Stimulated activated CD4-positive, alpha-beta T cell treated with anti-CD3 and anti-CD28 coated beads, Interleukin-1b, Interleukin-23, amount 100 ng/mL, for 1 hour (primary cell): ENCODE data around the gene NPC2.
"Not testable (repeated sequence)": the region's sequence is repeated elsewhere in the genome, so short reads cannot be mapped to it uniquely, and the experiment has no call there.

Experiments
- DNase-seq, 2 donors: peaks; one replicate each; pipeline ENCODE4 v3.0.0-alpha.2; 2020; ENCODE audit warnings: low read depth in 2 of 2

The NPC2 gene

GRCh38 chr14:74492776-74493342 lies at the start of gene NPC2:
NPC2 (minus strand) TSS chr14:74493305; CDS start chr14:74493274, 31 bp downstream.
- DNase-seq = no peak

- DNase-seq = no peak
Observed at GRCh38 chr14:74542056-74542685, 49.1 kb upstream of the NPC2 start.

DNA sequence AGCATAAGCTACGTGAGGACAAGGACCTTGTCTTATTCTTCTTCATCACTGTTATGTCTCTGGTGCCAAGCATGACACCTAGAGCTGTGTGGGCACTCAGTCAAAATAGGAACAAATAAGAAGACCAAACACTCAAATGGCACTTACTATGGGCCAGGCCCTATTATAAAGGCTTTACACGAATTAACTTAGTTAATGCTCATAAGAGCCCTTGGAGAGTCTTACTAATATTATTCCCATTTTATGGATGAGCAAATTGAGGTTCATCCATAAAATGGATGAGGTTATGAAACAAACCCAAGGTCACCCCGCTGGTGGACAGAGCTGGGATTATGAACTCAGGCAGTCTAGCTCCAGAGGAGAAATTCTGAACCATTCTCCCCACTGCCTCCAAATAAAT lies 48.1 kb upstream of the NPC2 start:
- DNase-seq = no peak

GRCh38 chr14:74539503-74539902 lies 46.4 kb upstream of the NPC2 start:
- no peak for DNase-seq

- DNase-seq = no peak
Observed at GRCh38 chr14:74538411-74539391, 45.6 kb upstream of the NPC2 start.

- not testable (repeated sequence) for DNase-seq
Observed at GRCh38 chr14:74536336-74536735, 43.2 kb upstream of the NPC2 start.

DNA sequence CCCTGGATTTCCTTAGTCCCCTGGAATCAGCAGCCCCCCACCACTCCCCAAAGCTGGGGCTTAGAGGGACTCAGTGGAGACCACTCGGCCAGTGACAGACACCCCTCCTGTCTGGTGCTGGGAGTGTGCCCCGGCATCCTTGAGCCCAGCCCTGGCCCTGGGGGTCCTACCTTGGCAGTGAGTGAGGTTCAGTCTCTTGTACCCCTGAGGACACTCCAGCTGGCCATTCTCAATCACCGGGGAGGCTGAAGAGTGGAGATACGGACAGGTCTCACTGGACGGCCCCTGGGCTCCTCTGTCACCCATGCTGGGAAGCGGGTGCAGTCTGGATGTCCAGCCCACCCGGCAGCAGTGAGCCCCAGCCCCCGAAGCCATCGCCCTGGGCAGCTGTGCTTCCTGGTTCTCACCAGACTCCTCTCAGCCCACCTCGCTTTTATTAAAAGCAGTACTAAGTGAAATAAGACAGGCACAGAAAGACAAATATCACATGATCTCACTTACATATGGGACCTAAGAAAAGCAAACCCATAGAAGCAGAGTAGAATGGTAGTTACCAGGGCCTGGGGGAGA lies 42.7 kb upstream of the NPC2 start:
- no peak for DNase-seq

DNA sequence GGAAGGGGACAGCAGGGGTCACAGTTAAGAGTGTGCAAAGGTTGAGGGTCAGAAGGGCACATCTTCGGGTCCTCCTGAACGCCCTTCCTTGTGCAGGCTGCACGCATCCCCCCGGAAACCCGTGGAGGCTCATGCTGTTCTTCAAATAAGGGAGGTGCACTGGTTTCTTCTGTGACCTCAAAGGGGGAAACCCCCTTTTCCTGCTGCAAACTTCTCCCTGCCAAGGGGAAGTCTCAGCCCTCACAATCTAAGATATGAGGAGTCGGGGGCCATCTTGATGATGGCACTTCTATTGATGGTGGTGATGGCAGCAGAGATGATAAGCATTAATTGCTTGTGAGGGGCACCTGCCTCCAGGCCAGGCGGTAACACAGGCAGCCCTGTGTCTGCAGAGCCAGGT lies 40.5 kb upstream of the NPC2 start:
- DNase-seq = no peak

GRCh38 chr14:74532246-74532645 lies 39.1 kb upstream of the NPC2 start:
- DNase-seq = no peak

DNA sequence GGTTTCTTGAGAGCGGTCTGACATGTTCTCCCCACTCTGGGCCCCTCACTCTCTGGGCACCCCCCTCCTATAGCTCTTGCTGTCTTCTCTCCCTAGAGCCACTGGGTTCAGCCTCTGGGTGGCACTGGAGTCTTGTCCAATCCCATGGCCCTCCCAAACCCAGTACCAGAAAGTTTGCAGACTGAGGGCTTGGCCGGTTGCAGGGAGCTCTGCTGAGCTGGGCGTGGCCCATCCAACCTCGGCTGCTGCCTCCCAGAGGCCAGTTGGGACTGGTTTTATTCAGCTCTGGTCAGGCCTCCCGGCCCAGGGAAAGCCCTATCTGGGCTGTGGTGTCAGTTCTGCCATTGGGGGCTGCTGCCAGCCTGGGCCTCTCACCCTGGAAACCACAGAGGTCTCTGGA lies 38.4 kb upstream of the NPC2 start:
- no peak for DNase-seq

GRCh38 chr14:74531006-74531405 lies 37.9 kb upstream of the NPC2 start:
- DNase-seq = no peak

DNA sequence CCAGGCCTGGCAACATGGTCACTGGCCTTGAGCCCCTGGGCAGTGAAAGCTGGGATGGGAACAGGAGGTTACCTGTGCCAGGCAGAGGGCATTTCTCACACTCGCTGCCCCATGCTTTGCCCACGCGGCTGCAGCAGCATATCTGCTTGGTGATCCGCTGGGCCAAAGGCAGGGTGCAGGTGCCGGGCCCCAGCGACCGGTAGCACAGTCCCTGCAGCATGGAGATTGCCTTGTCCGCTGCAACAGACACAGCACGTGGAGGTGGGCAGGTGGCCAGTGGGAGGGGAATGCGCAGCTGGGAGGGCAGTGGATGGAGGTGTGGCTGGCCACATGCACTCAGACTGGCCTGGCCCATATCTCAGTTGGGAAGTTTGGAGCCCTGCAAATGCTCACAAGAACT lies 35.8 kb upstream of the NPC2 start:
- no peak for DNase-seq

DNA sequence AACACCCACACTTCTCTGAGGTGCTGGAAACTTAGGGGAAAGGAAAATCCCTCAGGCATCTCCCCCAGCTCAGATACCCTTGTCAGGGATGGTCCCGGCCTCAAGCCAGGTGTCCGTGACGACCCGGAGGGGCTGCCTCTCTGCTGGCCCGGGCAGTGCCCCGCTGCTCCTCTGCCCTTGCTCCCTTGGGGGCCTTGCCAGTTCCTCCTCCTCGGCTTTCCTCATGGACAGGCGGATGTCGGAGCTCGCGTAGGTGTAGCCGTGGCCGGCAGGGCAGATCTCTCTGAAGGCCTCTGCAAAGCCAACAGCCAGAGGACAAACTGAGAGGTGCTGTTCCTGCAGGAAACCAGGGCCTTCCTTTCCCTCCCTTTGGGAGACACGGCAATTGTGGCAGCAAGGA lies 35.3 kb upstream of the NPC2 start:
- DNase-seq = no peak

DNA sequence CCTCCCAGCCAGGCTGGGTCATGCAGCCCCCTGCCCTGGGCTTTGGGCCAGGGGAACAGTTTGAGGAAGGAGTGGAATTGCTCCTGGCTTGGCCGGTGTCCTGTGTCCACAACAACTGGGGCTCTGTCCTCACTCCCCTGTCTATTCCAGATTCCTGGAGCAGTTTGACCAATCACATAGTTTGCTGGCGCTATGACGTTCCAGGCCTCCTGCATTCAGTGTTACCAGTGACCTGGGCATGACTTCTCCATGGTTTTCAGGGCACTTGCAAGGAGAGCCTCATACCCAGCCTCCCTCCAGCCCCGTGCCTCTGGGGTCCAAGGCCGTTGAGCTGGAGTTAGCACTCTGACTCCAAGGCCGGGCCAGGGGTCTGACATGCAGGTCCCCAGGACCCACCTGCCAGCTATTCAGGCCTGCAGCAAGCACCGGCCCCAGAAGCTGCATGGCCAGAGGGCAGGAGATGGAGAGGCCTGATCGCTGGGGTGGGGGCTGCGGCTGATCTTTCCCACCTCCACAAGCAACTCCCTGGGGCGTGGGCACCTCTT lies 34.7 kb upstream of the NPC2 start:
- no peak for DNase-seq

GRCh38 chr14:74526854-74527585 lies 33.9 kb upstream of the NPC2 start:
- no peak for DNase-seq

DNA sequence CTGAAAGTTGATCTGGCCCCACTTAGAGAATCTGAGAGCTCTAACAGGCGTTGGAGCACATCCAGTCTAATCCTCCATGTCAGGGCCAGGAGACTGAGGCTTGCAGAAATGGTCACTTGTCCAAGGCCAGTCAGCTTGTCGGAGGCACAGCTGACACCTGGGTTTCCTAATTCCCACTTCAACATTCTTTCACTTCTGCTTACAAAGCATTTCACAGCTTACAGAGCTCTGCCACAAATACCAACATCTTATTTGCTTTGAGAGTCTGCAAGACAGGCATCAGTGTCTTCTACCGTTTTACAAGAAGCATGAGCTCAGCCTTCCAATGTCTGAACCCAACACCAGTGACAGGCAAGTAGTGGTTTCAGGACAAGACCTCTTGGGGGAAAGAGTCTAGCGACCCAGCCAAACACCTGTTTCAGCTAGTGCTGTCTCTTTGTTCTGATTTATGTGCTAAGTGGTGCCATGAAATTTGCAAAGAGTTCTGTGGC lies 32.3 kb upstream of the NPC2 start:
- no peak for DNase-seq

- no peak for DNase-seq
Observed at GRCh38 chr14:74524812-74525135, 31.7 kb upstream of the NPC2 start.

GRCh38 chr14:74524076-74524811 lies 31.1 kb upstream of the NPC2 start:
- DNase-seq = no peak

DNA sequence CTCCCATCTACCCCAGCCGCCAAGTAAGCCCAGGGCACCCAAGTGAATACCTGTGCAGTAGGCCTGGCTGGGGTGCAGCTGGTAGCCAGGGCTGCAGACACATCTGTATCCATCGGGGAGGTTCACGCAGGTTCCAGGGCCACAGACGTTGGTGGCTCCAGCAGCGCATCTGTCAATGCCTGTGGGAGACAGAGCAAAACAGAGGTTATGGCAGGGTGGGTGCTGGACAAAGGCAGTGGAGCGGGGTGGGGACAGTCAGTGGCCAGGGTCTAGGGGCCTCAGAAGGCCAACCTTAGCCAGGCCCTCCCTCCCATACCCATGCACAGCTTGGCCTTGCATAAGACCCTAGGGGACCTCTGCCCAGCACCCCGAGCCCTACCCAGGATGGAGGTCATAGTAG lies 29.6 kb upstream of the NPC2 start:
- DNase-seq = no peak

DNA sequence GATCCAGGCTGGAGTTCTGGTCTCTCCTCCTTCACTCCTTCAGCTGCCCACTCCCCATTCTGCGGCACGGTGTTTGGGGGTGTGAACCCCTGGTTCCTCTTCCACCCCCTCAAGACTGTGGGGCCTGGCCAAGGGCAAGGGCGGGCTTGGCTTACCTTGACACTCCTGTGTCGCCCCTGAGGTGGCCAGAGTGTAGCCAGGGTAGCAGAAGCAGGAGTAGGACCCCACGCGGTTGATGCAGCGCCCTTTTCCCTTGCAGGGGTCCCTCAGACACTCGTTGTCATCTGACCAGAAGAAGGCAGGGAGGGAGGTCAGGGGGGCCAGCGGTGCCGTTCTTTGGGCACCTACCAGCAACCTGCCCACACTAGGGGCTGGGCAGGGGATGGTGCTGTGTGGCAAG lies 28.7 kb upstream of the NPC2 start:
- DNase-seq = no peak
